NCI-H1048 (cell line): ENCODE results near the gene ARHGEF7.

ENCODE experiments used
- DNase-seq: peaks from one replicate; lab custom pipeline; 2025; lab: John Stamatoyannopoulos, UW

The ARHGEF7 gene

GRCh38 chr13:111139452-111139851 lies 24.3 kb downstream of the ARHGEF7 start:
- no peak for DNase-seq

GRCh38 chr13:111139873-111140561 lies 24.9 kb downstream of the ARHGEF7 start:
- DNase-seq: no peak

GRCh38 chr13:111140562-111141105 lies 25.5 kb downstream of the ARHGEF7 start:
- no peak for DNase-seq

GRCh38 chr13:111142472-111142871 lies 27.4 kb downstream of the ARHGEF7 start:
- no peak for DNase-seq

GRCh38 chr13:111143865-111144540 lies 28.9 kb downstream of the ARHGEF7 start:
- DNase-seq: no peak

GRCh38 chr13:111145071-111145470 lies 30.0 kb downstream of the ARHGEF7 start:
- DNase-seq: no peak

- DNase-seq: no peak
These were observed 30.4 kb downstream of the ARHGEF7 start for GRCh38 chr13:111145506-111145905.

- no peak for DNase-seq
These were observed 37.7 kb downstream of the ARHGEF7 start for GRCh38 chr13:111152844-111153243.

GRCh38 chr13:111153279-111153976 lies 38.3 kb downstream of the ARHGEF7 start:
- peak; percentile 80 for DNase-seq

GRCh38 chr13:111153977-111154332 lies 38.8 kb downstream of the ARHGEF7 start:
- DNase-seq: no peak

GRCh38 chr13:111156421-111156820 lies 41.3 kb downstream of the ARHGEF7 start:
- DNase-seq: no peak

GRCh38 chr13:111158136-111158805 lies 43.2 kb downstream of the ARHGEF7 start:
- no peak for DNase-seq

GRCh38 chr13:111159362-111160320 lies 44.5 kb downstream of the ARHGEF7 start:
- no peak for DNase-seq

- DNase-seq: no peak
These were observed 45.5 kb downstream of the ARHGEF7 start for GRCh38 chr13:111160648-111161047.

GRCh38 chr13:111161601-111162600 lies 46.8 kb downstream of the ARHGEF7 start:
- DNase-seq: no peak

GRCh38 chr13:111165241-111166010 lies 50.3 kb downstream of the ARHGEF7 start:
- no peak for DNase-seq

GRCh38 chr13:111166882-111167675 lies 52.0 kb downstream of the ARHGEF7 start:
- no peak for DNase-seq

- DNase-seq: no peak
These were observed 53.0 kb downstream of the ARHGEF7 start for GRCh38 chr13:111168107-111168506.
